ENCODE data around the gene STARD3.

The STARD3 gene

DNA sequence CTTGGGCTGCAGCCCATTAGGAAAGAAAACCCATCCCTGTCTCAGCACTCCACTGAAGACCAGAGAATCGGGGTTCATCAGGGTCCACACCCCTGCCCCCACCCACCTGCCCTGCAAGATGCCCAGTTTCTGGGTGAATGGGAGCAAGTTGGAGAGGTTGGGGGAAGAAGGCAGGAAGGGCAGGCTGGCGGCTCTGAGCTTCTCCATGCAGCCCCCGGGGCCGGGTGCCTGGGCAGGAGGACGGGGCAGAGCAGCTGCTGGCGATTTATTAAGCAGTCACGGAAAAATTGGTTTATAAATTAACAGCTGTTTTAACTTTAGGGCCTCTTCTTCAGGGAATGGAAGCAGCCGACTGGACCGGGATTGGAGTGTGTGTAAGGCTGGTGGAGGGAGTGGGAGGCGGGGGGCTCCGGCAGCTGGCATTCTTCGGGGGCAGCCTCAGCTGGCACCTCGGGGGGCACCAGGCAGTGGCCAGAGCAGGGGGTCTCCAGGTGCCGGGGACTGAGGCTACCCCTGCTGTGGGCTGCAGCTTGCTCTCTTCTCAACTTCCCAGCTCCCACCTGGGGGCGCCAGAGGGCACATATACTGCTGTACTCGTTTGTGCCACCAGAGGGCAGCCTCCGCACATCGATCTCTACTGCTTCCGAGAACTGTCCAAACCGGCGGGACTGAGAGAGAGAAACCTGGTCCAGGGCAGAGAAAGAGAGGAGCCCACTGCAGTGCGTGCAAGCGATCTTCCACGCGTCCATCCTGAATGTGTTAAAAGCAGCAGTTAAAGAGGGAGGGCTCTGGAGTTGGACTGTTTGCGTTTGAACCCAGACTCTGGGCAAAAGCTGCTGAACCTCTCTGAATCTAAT lies 15.2 kb upstream of the STARD3 start:
- DNase-seq: peak; percentile 55

DNA sequence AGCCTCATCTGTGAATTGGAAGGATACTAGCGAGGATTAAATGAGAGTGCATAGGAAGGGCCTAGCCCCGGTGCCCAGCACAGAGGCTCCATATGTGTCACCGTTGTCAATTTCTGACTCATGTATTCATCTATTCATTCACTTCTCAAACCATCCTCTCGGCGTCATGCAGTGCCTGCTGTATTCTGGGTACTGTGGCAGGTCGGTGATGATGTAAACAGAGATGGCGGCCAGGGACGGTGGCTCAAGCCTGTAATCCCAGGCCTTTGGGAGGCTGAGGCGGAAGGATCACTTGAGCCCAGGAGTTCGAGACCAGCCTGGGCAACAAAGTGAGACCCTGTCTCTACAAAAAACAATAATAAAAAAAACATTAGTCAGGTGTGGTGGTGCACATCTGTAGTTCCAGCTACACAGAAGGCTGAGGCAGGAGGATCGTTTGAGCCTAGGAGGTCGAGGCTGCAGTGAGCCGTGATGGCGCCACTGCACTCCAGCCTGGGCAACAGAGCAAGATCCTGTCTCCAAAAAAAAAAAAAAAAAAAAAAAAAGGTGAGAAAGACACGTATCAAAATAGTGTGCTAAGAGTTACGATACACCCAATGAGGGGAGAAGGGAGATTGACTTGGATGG lies 14.5 kb upstream of the STARD3 start:
- DNase-seq: no peak

DNA sequence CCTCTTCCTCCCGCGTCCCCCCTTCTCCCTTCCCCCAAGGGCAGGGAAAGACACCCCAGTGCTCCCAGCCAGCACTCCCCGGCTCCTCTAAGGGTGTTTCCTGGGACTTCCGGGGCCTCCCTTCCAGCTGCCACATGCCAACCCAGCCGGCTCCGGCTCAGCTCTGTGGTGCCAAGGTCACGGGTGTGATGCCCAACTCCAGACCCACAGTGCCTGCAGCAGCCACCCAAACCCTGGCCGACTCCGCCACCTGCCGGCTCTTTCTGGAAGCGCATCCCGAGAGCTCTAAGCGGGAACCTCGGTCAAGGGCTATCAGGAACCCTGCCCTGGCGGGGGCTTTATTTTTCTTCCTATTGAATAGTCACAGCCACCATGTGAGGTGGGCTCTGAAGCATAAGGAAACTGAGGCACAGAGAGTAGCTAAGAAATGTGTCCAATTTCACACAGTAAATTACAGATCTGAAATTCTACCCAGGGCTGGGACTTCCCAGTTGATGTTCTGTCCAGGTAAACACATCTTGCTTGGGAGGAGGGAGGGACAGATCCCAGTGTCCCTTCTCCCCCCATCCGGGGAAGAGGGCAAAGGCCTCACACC lies 13.5 kb upstream of the STARD3 start:
- DNase-seq: peak; percentile 45

DNA sequence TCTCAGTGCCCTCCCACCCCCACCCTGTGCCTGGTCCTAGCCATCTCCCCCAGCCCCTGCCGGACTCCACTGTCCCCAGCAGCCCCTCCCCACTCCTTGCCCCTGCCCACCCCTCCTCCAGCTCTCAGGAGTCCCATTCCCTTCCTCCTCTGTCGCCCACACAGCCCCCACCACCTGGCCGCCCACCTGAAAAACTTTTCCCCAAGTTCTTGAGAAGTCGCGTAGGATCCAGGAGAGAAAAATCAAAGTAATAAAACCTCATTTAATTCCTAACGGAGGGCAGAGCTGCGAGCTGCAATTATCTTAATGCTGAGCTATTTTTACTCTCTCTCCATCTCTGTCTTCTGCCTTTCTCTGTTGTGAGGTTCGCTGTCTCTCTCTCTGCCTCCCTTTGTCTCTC lies 12.6 kb upstream of the STARD3 start:
- no peak for DNase-seq

DNA sequence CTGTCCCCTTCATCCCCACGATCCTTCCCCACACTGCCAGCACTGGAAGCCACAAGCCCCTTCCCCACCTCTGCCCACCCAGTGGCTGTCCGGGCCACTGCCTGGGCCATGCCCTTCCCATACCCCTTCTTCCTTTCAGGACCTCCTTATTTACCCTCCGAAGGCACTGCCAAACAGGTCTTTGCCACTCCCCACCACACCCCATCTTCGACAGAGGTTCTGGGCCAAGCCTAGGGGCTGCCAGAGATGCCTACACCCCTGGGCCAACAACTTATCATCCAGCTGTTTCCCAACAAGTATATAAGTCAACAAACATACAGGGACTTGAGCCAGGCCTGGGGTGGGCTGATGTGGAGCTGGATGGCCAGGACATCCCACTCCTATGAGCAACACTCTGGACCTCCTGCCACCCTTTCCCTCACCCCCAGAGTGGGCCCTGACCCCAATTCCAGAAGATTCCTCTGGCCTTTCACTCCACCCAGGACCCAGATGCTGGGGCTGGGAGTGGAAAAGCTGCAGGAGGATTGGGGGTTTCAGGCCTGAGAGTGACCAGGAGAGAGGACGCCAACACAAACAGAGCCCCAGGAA lies 11.7 kb upstream of the STARD3 start:
- no peak for DNase-seq

DNA sequence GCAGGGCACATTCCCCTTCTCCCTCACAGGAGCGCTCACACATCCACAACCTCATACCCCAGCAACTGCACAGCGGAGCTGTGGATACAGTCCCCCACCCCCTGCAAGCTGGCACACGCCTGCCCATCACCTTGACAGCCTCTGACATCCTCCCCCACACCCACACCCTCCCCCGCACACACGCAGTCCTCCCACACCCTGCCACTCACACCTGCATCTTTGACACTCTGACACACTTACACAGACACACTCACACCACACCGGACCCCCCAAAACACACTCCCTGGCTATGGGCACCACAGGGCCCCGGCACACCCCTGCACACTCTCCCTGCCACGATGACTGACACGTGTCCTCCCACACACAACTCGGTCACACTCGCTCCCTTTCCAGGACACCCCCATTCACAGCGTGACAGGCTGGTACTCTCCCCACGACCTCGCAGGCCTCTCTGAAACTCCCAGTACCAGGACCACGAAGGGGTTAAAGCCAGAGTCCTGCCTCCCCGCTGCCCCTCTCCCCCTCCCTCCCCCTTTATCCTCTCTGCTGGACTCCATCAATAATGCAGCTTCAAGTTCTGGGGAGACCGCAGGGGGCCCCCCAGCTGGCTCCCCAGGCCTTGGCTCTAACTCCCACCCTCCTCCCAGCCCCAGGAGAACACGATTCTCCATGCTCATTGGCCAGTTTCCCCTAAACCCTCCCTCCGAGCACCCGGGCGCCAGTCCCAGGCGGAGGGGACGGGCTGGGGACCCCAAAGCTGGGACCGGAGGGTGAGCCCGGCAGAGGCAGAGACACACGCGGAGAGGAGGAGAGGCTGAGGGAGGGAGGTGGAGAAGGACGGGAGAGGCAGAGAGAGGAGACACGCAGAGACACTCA lies 10.5 kb upstream of the STARD3 start, which contains the start of gene PPP1R1B:
Gene PPP1R1B (plus strand): TSS at position 782 of the 876 bp plus-strand sequence. CDS start 441 bp downstream, outside the sequence.
- no peak for DNase-seq

DNA sequence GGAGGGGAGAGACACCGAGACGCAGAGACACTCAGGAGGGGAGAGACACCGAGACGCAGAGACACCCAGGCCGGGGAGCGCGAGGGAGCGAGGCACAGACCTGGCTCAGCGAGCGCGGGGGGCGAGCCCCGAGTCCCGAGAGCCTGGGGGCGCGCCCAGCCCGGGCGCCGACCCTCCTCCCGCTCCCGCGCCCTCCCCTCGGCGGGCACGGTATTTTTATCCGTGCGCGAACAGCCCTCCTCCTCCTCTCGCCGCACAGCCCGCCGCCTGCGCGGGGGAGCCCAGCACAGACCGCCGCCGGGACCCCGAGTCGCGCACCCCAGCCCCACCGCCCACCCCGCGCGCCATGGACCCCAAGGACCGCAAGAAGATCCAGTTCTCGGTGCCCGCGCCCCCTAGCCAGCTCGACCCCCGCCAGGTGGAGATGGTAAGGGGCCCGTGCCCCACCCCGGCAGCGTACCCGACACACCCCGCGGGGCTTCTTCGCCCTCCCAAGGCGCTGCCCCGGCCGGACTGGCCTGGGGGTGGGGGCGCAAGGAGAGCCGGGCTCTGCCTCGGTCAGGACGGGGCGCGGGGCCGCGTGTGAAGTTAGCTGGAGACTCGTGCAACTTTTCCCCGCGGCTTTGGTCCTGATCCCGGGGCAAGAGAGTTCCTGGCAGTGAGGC lies 9.8 kb upstream of the STARD3 start:
- no peak for DNase-seq

DNA sequence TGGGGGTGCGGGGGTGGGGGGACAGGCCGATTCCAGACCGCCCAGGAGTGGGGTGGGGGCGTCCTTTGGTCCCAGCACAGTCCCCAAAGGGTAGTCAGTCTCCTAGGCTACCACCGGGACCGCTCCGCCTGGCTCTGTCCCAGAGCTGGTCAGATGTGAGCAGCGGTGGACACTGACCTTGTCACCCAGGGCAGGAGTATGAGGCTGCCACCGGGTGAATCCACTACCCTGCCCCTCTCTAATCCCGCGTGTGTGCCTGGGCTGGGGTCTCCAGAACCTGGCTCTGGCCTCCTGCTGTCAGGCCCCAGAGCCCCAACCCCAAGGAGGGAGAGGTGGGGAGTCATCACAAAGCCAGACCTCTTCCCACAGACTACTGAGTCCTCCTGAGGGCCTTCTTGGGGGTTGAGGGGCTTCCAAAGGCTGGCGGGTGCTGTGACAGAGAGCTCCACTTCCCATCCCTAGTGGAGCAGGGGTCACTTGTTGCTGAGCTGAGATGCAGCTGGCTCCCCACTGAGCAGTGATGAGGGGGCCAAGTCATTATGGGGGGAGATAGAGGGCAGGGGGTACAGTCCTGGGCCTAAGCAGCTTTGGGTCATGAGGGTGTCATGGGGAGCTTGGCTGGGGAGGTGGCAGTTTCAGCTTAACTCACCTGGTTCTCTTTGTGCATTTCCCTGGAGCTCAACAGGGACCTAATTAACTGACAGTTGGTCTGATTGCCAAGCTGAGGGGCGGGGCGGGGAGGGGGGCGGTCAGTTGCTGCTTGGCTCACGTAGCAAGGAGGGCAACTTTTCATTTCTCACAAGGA lies 9.0 kb upstream of the STARD3 start:
- DNase-seq: no peak

DNA sequence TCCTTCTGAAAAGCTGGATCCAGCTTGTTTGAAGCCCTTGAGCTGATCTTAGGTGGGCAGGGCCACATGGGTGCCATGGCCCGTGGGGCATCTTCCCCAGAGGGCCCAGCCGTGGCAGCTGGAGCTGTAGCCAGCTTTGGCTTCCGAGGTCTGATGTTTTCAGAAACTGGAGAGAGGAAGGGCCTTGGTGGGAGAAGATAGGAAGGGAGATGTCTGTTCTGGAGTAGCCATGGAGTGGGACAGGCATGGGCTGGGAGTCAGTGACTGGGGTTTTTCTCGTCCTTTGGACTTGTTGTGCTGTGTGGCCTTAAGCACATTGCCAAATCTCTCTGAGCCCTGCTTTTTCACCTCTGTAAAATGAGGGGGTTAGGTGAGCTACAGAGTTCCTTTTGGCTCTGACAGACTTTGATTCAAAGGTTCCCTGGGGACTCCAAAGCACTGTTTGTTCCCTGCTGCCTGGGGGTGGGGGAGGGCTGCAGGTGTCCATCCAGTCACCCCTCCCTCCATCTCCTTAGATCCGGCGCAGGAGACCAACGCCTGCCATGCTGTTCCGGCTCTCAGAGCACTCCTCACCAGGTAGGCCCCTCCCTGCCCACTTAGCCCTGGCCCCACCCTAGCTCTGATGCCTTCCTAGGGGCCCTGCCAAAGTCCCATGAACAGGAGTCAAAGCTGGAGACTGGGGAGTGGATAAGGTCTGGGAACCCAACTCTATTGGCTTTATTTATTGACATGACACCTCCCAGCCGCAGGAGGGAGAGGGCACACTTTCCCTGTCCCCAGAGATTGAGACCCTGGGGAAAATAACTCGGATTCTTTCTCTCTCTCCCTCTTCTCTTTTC lies 8.1 kb upstream of the STARD3 start:
- no peak for DNase-seq

DNA sequence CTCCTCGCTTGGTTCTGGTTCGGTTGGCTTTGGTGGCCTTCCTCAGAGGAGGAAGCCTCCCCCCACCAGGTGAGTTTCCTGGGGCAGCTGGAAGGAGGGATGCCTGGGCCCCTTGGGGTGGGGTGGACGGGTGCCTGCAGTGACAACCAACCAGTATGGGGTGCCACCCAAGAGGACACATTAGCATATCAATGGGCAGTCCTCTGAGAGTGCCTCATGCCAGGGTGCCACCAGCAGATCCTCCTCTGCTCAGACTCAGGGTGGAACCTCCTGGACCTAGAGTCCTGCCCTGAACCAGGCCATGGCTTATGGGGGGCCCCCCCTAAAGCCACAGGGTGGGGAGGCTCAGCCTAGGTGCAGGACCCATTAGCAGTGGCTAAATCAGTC lies 7.5 kb upstream of the STARD3 start:
- DNase-seq: no peak

DNA sequence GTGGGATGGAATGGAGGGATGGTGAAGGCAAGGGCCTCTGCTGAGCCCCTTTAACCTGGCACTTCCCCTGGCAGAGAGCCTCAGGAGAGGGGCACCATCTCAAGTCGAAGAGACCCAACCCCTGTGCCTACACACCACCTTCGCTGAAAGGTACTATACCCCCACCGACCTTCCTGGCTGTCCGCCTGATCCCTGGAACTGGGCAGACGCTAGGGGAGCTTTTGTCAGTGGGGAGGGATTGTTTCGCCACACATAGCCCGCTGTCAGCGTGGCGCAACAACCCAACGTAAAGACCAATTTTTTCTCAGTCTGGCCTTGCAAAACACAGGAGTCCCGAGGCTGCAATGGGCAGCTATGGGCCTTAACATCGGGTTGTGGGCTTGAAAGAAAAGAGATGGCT lies 7.0 kb upstream of the STARD3 start:
- DNase-seq: no peak

DNA sequence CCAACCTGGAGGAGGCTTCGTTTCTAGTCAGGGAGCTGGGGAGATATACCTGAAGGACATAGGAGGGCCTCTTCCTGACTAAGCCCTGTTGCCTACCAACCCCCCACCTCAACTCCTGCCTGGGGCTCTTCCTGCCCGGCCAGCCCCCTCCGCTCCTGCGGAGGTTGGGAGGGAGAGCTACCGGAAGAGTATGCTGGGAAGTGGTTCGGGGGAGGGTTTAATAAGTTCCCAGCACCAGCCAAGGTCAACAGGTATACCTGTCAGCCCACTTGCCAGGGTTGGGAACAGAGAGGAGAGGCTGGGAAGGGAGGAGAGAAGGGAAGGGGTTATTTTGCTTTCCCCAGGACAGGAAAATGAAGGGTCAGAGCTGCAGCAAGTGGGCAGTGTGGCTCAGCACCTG lies 5.5 kb upstream of the STARD3 start:
- no peak for DNase-seq

DNA sequence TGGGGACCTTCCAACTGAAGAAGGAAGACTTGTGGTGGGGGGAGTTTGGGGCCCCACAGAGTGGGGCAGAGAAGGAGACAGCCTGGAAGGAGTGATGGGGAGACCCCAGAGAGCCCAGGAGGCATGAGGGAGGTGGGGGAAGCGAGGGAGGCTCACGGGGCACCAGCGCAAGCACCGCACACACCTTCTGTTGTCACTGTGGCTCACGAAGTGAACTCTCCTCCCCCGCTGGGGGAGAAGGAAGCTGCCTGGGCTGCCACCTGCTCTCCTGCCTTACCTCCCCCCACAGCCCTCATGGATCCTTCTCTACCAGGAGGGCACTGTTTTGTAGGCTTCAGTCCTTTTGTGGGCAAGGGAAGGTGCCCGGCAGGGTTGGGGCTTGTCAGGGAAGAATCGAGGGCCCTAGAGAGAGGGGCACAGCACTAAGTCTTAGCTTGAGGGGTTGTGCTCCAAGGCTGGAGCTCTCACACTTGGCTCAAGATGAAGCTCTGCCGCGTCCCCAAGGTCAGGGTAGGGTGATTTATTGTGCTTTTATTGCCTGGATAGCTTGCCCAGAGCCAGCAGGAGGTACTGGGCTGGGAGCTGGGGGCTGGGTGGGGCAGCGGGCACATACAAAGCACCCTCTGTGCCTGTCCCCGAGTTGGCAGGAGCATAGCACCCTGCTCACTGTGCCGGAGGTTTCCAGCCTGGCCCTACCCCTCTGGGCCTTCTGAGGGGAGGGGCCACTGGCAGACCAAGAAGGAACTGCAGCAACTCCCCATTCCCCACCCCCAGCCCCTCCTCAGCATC lies 4.6 kb upstream of the STARD3 start:
- no peak for DNase-seq

DNA sequence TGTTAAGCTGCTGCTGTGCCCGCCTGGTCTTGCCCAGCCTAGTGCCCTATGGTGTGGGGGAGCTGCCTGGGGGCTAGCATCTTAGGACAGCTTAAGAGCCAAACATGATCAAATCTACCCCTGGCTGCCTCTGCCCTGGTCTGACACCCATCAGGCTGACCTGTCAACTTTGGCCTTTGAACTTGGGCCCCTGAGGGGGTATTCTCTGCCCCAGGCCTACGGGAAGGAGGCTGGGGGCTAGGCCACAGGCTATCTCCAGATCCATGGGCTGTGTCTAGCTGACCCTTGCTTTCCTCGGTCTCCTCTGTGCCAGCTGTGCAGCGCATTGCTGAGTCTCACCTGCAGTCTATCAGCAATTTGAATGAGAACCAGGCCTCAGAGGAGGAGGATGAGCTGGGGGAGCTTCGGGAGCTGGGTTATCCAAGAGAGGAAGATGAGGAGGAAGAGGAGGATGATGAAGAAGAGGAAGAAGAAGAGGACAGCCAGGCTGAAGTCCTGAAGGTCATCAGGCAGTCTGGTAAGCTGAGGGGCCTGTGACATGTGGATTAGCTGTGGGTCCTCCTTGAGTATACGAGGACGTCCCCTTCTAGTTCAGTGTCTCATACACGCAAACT lies 3.3 kb upstream of the STARD3 start:
- no peak for DNase-seq

DNA sequence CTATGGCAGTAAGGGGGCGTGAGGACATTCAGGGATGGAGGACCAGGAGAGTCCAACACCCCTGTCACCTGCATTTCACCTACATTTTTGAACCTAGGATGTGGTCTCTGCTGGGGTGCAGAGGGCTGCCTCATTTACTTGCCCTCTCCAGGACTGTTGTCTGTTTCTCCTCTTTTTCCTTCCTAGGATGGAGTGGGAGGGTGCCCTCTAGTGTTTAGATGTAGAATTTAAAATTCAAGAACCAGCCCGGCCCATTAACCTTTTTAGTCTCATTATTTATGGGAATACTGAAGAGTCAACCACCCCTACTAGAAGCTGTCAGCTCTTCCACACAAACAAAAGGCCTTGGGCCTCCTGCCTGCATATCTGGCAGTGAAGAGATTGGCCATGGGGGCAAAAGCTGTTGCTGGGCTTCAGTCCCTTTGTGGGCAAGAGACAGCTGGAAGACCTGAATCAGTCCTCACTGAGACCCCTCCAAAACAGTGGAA lies 2.5 kb upstream of the STARD3 start:
- DNase-seq: peak; percentile 39

DNA sequence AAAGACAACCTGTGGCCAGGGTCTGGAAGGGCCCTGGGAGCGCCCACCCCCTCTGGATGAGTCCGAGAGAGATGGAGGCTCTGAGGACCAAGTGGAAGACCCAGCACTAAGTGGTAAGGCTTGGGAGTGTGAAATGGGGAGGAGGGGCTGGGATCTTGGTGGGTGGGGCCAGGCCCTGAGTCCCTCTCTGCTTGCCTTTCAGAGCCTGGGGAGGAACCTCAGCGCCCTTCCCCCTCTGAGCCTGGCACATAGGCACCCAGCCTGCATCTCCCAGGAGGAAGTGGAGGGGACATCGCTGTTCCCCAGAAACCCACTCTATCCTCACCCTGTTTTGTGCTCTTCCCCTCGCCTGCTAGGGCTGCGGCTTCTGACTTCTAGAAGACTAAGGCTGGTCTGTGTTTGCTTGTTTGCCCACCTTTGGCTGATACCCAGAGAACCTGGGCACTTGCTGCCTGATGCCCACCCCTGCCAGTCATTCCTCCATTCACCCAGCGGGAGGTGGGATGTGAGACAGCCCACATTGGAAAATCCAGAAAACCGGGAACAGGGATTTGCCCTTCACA lies 1.2 kb upstream of the STARD3 start:
- no peak for DNase-seq

DNA sequence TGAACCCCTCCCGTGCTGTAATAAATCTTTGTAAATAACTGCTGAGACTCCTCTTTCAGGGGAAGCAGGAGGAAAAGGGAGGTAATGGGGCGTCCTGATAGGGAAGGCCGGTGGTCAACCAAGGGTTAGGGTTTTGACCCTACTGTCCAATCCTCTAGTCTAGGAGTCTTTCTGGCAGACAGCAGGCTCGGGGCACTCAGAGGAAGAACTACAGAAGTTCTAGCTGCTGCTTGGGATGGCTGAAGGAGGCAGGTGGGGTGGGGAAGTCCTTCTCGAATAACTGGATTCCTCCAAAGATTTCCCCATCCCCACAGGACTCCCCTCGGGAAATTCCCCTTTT lies 387 bp upstream of the STARD3 start:
- DNase-seq: no peak

DNA sequence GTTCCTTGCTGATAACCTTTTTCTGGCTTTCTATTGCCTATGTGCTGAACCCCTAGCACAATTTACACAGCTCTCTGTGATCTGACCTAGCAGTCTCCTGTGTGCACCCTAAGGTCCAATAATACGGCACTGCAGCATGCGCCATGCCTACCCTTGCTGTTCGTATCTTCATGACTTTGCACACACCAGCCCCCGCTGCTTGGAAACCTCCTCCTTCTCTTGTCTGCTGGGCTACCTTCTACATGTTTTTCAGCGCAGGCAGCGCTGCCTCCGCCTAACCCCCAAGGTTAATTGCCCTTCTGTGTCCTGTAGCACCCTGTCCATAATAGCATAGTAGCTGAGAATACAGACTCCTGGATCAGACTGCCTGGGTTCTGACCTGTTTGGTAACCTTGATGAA lies 1.4 kb downstream of the STARD3 start:
- no peak for DNase-seq

DNA sequence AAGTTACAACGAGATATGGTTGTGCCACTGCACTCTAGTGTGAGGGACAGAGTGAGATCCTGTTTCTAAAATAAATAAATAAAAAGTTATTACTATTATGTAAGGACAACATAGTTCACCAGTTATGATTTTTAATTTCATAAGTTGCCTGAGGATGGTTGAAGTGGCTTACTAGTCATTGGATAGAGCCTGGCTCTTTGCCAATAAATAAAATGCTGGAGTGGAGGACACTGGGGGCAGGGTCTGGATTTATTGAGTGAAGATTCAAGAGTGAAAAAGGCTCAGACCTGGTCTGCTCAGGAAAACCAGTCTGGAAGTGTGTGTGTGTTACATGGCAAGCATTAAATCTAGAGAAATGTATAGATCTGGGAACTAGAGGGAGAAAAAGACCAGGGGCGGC lies 2.1 kb downstream of the STARD3 start:
- DNase-seq: no peak

Data from HCEC 1CT (cell line).